SK-N-SH treated with all-trans-retinoic acid at 6 μM for 48 hours (cell line): ENCODE measurements around the gene GPATCH2L.

Source experiments
- ATAC-seq: fragments of 200-7000 bp; cut with Tn5 transposase; 3 replicates; pipeline ENCODE4 v1.9.1; 2020; ENCODE audit warnings: mild to moderate bottlenecking, moderate library complexity
- BACH2 ChIP-seq: fragments of 250-450 bp; sonication (Bioruptor Pico); IDR thresholded peaks from 2 replicates; pipeline ENCODE4 v1.9.0; 2021; ENCODE audit warnings: mild to moderate bottlenecking, borderline replicate concordance
- CSDC2 ChIP-seq: fragments of 250-450 bp; sonication (Bioruptor Pico); IDR thresholded peaks from 2 replicates; pipeline ENCODE4 v1.5.0; 2020; ENCODE audit warnings: mild to moderate bottlenecking, moderate library complexity
- ESRRG ChIP-seq: fragments of 250-450 bp; sonication (Bioruptor Pico); IDR thresholded peaks from 2 replicates; pipeline ENCODE4 v1.6.1; 2021; ENCODE audit warnings: mild to moderate bottlenecking
- GLIS3 ChIP-seq: fragments of 250-450 bp; sonication (Bioruptor Pico); IDR thresholded peaks from 2 replicates; pipeline ENCODE4 v1.5.0; 2020; ENCODE audit warnings: mild to moderate bottlenecking, moderate library complexity
- ISL1 ChIP-seq: fragments of 250-450 bp; sonication (Bioruptor Pico); IDR thresholded peaks from 2 replicates; pipeline ENCODE4 v2.1.2; 2022; ENCODE audit warnings: mild to moderate bottlenecking, moderate library complexity
- TCF4 ChIP-seq: fragments of 250-450 bp; sonication (Bioruptor Pico); IDR thresholded peaks from 2 replicates; pipeline ENCODE4 v1.8.0; 2021; ENCODE audit warnings: mild to moderate bottlenecking, moderate library complexity, borderline replicate concordance
- ZNF70 ChIP-seq: fragments of 450-650 bp; formaldehyde crosslinking; IDR thresholded peaks from 2 replicates; pipeline ENCODE4 v1.5.0; 2020; ENCODE audit warnings: mild to moderate bottlenecking, moderate library complexity
- ZNF8 ChIP-seq: fragments of 450-650 bp; formaldehyde crosslinking; IDR thresholded peaks from 2 replicates; pipeline ENCODE4 v1.5.0; 2020; ENCODE audit warnings: mild to moderate bottlenecking, moderate library complexity
- TF ChIP-seq, protein P1 (sequence below): fragments of 250-450 bp; sonication (Bioruptor Pico); IDR thresholded peaks from 2 replicates; pipeline ENCODE4 v1.8.0; 2021; ENCODE audit warnings: low read depth, mild to moderate bottlenecking, moderate library complexity, borderline replicate concordance
- TF ChIP-seq, protein P2 (sequence below): fragments of 250-450 bp; sonication (Bioruptor Pico); IDR thresholded peaks from 2 replicates; pipeline ENCODE4 v1.5.0; 2020; ENCODE audit warnings: mild to moderate bottlenecking, moderate library complexity
- TF ChIP-seq, protein P3 (sequence below): fragments of 250-450 bp; sonication (Bioruptor Pico); IDR thresholded peaks from 2 replicates; pipeline ENCODE4 v1.5.1; 2021; ENCODE audit warnings: mild to moderate bottlenecking, moderate library complexity
- TF ChIP-seq, protein P4 (sequence below): fragments of 250-450 bp; sonication (Bioruptor Pico); IDR thresholded peaks from 2 replicates; pipeline ENCODE4 v1.8.0; 2020; ENCODE audit warnings: mild to moderate bottlenecking, moderate library complexity, borderline replicate concordance
- TF ChIP-seq, protein P5 (sequence below): fragments of 250-450 bp; sonication (Bioruptor Pico); IDR thresholded peaks from 2 replicates; pipeline ENCODE4 v1.5.1; 2020; ENCODE audit warnings: low read depth, mild to moderate bottlenecking, moderate library complexity

GPATCH2L gene

DNA sequence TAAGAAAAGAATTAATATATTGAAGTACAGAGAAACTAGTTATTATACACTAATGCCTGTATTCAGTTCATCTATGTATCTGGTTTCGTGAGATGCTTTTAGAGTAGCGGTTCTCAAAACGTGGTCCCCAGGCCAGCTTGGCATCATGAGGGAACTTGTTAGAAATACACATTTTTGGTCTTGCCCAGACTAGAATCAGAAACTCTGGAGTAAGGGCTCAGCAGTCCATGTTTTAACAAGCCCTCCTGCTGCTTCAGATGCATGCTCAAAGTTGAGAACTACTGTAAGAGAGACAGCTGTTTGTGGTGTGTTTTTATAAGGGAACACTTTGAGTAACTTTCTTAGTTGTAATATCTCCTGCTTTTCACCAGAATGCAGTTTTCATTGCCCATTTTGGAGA, 18.1 kb downstream of the GPATCH2L start:
- TF ChIP-seq ZNF70 (CRISPR knock-in tag) (no peak), CSDC2 (CRISPR knock-in tag) (no peak), ISL1 (no peak), ZNF8 (CRISPR knock-in tag) (no peak), TCF4 (no peak), GLIS3 (no peak), BACH2 (CRISPR knock-in tag) (no peak)
- TF ChIP-seq, protein P1, sequence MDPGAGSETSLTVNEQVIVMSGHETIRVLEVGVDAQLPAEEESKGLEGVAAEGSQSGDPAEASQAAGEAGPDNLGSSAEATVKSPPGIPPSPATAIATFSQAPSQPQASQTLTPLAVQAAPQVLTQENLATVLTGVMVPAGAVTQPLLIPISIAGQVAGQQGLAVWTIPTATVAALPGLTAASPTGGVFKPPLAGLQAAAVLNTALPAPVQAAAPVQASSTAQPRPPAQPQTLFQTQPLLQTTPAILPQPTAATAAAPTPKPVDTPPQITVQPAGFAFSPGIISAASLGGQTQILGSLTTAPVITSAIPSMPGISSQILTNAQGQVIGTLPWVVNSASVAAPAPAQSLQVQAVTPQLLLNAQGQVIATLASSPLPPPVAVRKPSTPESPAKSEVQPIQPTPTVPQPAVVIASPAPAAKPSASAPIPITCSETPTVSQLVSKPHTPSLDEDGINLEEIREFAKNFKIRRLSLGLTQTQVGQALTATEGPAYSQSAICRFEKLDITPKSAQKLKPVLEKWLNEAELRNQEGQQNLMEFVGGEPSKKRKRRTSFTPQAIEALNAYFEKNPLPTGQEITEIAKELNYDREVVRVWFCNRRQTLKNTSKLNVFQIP (CRISPR knock-in tag): no peak
- TF ChIP-seq, protein P2, sequence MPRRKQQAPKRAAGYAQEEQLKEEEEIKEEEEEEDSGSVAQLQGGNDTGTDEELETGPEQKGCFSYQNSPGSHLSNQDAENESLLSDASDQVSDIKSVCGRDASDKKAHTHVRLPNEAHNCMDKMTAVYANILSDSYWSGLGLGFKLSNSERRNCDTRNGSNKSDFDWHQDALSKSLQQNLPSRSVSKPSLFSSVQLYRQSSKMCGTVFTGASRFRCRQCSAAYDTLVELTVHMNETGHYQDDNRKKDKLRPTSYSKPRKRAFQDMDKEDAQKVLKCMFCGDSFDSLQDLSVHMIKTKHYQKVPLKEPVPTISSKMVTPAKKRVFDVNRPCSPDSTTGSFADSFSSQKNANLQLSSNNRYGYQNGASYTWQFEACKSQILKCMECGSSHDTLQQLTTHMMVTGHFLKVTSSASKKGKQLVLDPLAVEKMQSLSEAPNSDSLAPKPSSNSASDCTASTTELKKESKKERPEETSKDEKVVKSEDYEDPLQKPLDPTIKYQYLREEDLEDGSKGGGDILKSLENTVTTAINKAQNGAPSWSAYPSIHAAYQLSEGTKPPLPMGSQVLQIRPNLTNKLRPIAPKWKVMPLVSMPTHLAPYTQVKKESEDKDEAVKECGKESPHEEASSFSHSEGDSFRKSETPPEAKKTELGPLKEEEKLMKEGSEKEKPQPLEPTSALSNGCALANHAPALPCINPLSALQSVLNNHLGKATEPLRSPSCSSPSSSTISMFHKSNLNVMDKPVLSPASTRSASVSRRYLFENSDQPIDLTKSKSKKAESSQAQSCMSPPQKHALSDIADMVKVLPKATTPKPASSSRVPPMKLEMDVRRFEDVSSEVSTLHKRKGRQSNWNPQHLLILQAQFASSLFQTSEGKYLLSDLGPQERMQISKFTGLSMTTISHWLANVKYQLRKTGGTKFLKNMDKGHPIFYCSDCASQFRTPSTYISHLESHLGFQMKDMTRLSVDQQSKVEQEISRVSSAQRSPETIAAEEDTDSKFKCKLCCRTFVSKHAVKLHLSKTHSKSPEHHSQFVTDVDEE (CRISPR knock-in tag): no peak
- TF ChIP-seq, protein P3, sequence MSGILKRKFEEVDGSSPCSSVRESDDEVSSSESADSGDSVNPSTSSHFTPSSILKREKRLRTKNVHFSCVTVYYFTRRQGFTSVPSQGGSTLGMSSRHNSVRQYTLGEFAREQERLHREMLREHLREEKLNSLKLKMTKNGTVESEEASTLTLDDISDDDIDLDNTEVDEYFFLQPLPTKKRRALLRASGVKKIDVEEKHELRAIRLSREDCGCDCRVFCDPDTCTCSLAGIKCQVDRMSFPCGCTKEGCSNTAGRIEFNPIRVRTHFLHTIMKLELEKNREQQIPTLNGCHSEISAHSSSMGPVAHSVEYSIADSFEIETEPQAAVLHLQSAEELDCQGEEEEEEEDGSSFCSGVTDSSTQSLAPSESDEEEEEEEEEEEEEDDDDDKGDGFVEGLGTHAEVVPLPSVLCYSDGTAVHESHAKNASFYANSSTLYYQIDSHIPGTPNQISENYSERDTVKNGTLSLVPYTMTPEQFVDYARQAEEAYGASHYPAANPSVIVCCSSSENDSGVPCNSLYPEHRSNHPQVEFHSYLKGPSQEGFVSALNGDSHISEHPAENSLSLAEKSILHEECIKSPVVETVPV (CRISPR knock-in tag): no peak
- TF ChIP-seq, protein P4, sequence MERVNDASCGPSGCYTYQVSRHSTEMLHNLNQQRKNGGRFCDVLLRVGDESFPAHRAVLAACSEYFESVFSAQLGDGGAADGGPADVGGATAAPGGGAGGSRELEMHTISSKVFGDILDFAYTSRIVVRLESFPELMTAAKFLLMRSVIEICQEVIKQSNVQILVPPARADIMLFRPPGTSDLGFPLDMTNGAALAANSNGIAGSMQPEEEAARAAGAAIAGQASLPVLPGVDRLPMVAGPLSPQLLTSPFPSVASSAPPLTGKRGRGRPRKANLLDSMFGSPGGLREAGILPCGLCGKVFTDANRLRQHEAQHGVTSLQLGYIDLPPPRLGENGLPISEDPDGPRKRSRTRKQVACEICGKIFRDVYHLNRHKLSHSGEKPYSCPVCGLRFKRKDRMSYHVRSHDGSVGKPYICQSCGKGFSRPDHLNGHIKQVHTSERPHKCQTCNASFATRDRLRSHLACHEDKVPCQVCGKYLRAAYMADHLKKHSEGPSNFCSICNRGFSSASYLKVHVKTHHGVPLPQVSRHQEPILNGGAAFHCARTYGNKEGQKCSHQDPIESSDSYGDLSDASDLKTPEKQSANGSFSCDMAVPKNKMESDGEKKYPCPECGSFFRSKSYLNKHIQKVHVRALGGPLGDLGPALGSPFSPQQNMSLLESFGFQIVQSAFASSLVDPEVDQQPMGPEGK (CRISPR knock-in tag): no peak
- TF ChIP-seq, all 23 proteins: peak for 0
- no peak for ATAC-seq

DNA sequence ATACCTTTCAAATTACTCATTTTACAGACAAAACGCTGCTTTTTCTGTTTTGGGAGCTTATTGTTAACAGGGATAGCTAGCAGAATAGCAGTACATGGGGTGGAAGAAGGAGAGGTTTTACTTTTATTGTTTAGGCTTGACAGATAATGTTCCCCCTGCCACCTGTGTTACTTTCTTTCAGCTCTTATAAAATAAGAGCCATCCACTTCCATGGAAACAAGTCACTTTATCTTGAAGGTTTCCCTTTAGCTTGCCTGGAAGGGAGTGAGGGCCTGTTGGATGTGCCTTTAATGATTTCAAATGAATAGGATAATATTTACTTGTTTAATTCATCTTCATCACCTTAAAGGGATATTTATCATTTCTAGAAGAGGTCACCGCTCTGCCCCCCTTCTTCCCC, 23.3 kb downstream of the GPATCH2L start:
- no peak for TF ChIP-seq TCF4
- no peak for TF ChIP-seq ZNF70 (CRISPR knock-in tag)
- no peak for TF ChIP-seq CSDC2 (CRISPR knock-in tag)
- TF ChIP-seq, protein P3 (CRISPR knock-in tag): no peak
- TF ChIP-seq, protein P2 (CRISPR knock-in tag): no peak
- no peak for TF ChIP-seq GLIS3
- TF ChIP-seq, protein P1 (CRISPR knock-in tag): no peak
- TF ChIP-seq, protein P5, sequence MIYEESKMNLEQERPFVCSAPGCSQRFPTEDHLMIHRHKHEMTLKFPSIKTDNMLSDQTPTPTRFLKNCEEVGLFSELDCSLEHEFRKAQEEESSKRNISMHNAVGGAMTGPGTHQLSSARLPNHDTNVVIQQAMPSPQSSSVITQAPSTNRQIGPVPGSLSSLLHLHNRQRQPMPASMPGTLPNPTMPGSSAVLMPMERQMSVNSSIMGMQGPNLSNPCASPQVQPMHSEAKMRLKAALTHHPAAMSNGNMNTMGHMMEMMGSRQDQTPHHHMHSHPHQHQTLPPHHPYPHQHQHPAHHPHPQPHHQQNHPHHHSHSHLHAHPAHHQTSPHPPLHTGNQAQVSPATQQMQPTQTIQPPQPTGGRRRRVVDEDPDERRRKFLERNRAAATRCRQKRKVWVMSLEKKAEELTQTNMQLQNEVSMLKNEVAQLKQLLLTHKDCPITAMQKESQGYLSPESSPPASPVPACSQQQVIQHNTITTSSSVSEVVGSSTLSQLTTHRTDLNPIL (CRISPR knock-in tag): no peak
- no peak for TF ChIP-seq BACH2 (CRISPR knock-in tag)
- TF ChIP-seq ESRRG (CRISPR knock-in tag): no peak
- TF ChIP-seq, all 23 proteins: peak for 0
- ATAC-seq: no peak
